ENCODE data around the gene TMEM184B.

TMEM184B gene

GRCh38 chr22:38267086-38267485 lies 5.7 kb downstream of the TMEM184B start:
- Mint-ChIP-seq H3K36me3 (ENCODE audit: low read depth) (peaks cover 35% of the 10 kb centered on the region), H3K4me1 (peaks cover 61% of the 10 kb centered on the region), H3K27me3 (ENCODE audit: low read depth, poor library complexity) (peaks cover 2% of the 10 kb centered on the region), H3K27ac (no peak overlapping the region), H3K4me3 (no peak overlapping the region), H3K9me3 (no peaks in the 10 kb centered on the region)
- no peak for DNase-seq
- TF ChIP-seq CTCF (IDR thresholded peaks at IDR 0.05) = no peak

GRCh38 chr22:38266120-38266519 lies 6.7 kb downstream of the TMEM184B start:
- H3K9me3 Mint-ChIP-seq = no peaks in the 10 kb centered on the region
- no peak for TF ChIP-seq CTCF (IDR thresholded peaks at IDR 0.05)
- H3K27me3 Mint-ChIP-seq (ENCODE audit: low read depth, poor library complexity) = peaks cover 2% of the 10 kb centered on the region
- peaks cover 39% of the 10 kb centered on the region for H3K36me3 Mint-ChIP-seq (ENCODE audit: low read depth)
- H3K4me1 Mint-ChIP-seq = peaks cover 61% of the 10 kb centered on the region
- H3K4me3 Mint-ChIP-seq = no peak overlapping the region
- no peak for DNase-seq
- H3K27ac Mint-ChIP-seq = no peak overlapping the region

- peaks cover 3% of the 10 kb centered on the region for H3K27me3 Mint-ChIP-seq (ENCODE audit: low read depth, poor library complexity)
These were observed 8.4 kb downstream of the TMEM184B start for GRCh38 chr22:38264322-38264843.

GRCh38 chr22:38262051-38262795 lies 10.6 kb downstream of the TMEM184B start:
- Mint-ChIP-seq H3K4me1 (peaks cover 58% of the 10 kb centered on the region), H3K27ac (no peak overlapping the region), H3K27me3 (ENCODE audit: low read depth, poor library complexity) (peaks cover 9% of the 10 kb centered on the region), H3K9me3 (no peaks in the 10 kb centered on the region), H3K4me3 (no peak overlapping the region), H3K36me3 (ENCODE audit: low read depth) (peaks cover 39% of the 10 kb centered on the region)
- peak; percentile 23 for TF ChIP-seq CTCF (IDR thresholded peaks at IDR 0.05)
- no peak for DNase-seq

More at GRCh38 chr22:38264322-38264843, 8.4 kb downstream of the TMEM184B start:
- Mint-ChIP-seq H3K9me3 (no peaks in the 10 kb centered on the region), H3K27ac (no peak overlapping the region), H3K4me1 (peaks cover 56% of the 10 kb centered on the region), H3K36me3 (ENCODE audit: low read depth) (peaks cover 44% of the 10 kb centered on the region), H3K4me3 (no peak overlapping the region)
- no peak for DNase-seq
- no peak for TF ChIP-seq CTCF (IDR thresholded peaks at IDR 0.05)

GRCh38 chr22:38260761-38261681 lies 11.8 kb downstream of the TMEM184B start:
- TF ChIP-seq CTCF (IDR thresholded peaks at IDR 0.05) = no peak
- Mint-ChIP-seq H3K4me1 (peaks cover 60% of the 10 kb centered on the region), H3K4me3 (peak overlapping the region; percentile 33), H3K27ac (peak overlapping the region; percentile 91), H3K36me3 (ENCODE audit: low read depth) (peaks cover 39% of the 10 kb centered on the region), H3K9me3 (no peaks in the 10 kb centered on the region), H3K27me3 (ENCODE audit: low read depth, poor library complexity) (peaks cover 9% of the 10 kb centered on the region)
- DNase-seq = no peak

Data from nephron progenitor cell (in vitro differentiated cells).